SIG-M5 treated with dmso at 0.1 percent for 504 hours (cell line): ENCODE data around the gene SV2B.

Experiments used
- DNase-seq: peaks from one replicate; lab custom pipeline; 2025; ENCODE audit not compliant: unreplicated experiment; lab: John Stamatoyannopoulos, UW

Gene SV2B

GRCh38 chr15:91101608-91101920 is 1.5 kb downstream of the SV2B start:
- DNase-seq = no peak

GRCh38 chr15:91102546-91103330 is 2.7 kb downstream of the SV2B start:
- DNase-seq = no peak

GRCh38 chr15:91104111-91104510 is 4.1 kb downstream of the SV2B start:
- no peak for DNase-seq

GRCh38 chr15:91108421-91108820 is 8.4 kb downstream of the SV2B start:
- DNase-seq = no peak

GRCh38 chr15:91109885-91110284 is 9.8 kb downstream of the SV2B start:
- no peak for DNase-seq

GRCh38 chr15:91110407-91110806 is 10.3 kb downstream of the SV2B start:
- DNase-seq = no peak

GRCh38 chr15:91113030-91113429 is 13.0 kb downstream of the SV2B start:
- DNase-seq = no peak

- DNase-seq = no peak
Observed at GRCh38 chr15:91114301-91114700, 14.2 kb downstream of the SV2B start.

GRCh38 chr15:91116113-91117067 is 16.3 kb downstream of the SV2B start:
- DNase-seq = no peak

- no peak for DNase-seq
Observed at GRCh38 chr15:91117375-91117774, 17.3 kb downstream of the SV2B start.

- DNase-seq = no peak
Observed at GRCh38 chr15:91118817-91119590, 18.9 kb downstream of the SV2B start.

- DNase-seq = no peak
Observed at GRCh38 chr15:91122296-91122695, 22.2 kb downstream of the SV2B start.

- DNase-seq = no peak
Observed at GRCh38 chr15:91124132-91124531, 24.1 kb downstream of the SV2B start.

- DNase-seq = no peak
Observed at GRCh38 chr15:91125162-91125561, 25.1 kb downstream of the SV2B start.

- DNase-seq = no peak
Observed at GRCh38 chr15:91126080-91126479, 26.0 kb downstream of the SV2B start.

- DNase-seq = no peak
Observed at GRCh38 chr15:91127236-91127955, 27.3 kb downstream of the SV2B start.

- DNase-seq = no peak
Observed at GRCh38 chr15:91128016-91128415, 28.0 kb downstream of the SV2B start.

- no peak for DNase-seq
Observed at GRCh38 chr15:91129436-91129835, 29.4 kb downstream of the SV2B start.

GRCh38 chr15:91132079-91132478 is 32.0 kb downstream of the SV2B start:
- no peak for DNase-seq

GRCh38 chr15:91133511-91133910 is 33.5 kb downstream of the SV2B start:
- DNase-seq = no peak
